Panc1 (cell line): ENCODE measurements around the gene TOGARAM1. TPM values are rescaled to one million over a fixed set of nuclear protein-coding genes. Genes with fewer than 3 reads are reported as not detected.

Experiments used
- ATAC-seq: fragments of 200-7000 bp; cut with Tn5 transposase; 2 replicates; pipeline ENCODE4 v1.9.1; 2020; ENCODE audit warnings: mild to moderate bottlenecking, moderate library complexity
- BruUV-seq: library from RNA; stranded (reverse); fragments of 400-500 nt; replicated peaks from 2 replicates; lab custom pipeline; 2021; lab: Mats Ljungman, UMichigan
- CTCF ChIA-PET: fragments of 300-600 bp; sonication (Branson Sonifier 250); formaldehyde crosslinking; loops from one replicate; lab custom pipeline; 2022; ENCODE audit warnings: antibody characterized with exemption; lab: Charles Lee
- POLR2A ChIA-PET: fragments of 300-600 bp; sonication (Branson Sonifier 250); formaldehyde crosslinking; loops from one replicate; lab custom pipeline; 2022; ENCODE audit warnings: antibody characterized with exemption; lab: Charles Lee
- DNase-seq: peaks from one replicate; pipeline ENCODE4 v3.0.0-alpha.2; 2010; ENCODE audit warnings: low read depth, low spot score
- H3K27ac ChIP-seq: 2 replicates; pipeline ENCODE4 v1.5.1; 2011; ENCODE audit warnings: mild to moderate bottlenecking, low read length, inconsistent platforms
- H3K27me3 ChIP-seq: fragments of 200-500 bp; sonication (Bioruptor generic); 2 replicates; pipeline ENCODE4 v1.6.0; 2014; ENCODE audit warnings: low read length, inconsistent platforms; ENCODE audit not compliant: control insufficient read depth, insufficient read depth
- H3K36me3 ChIP-seq: fragments of 200-500 bp; sonication (Bioruptor generic); 2 replicates; pipeline ENCODE4 v1.5.1; 2014; ENCODE audit warnings: inconsistent platforms, mild to moderate bottlenecking, low read length, moderate library complexity; ENCODE audit not compliant: control insufficient read depth, insufficient read depth
- H3K4me1 ChIP-seq: 2 replicates; pipeline ENCODE4 v1.5.1; 2011; ENCODE audit warnings: inconsistent platforms, mild to moderate bottlenecking, low read length, moderate library complexity; ENCODE audit not compliant: control insufficient read depth, insufficient read depth
- H3K4me3 ChIP-seq, 2 experiments: 2 replicates each; pipeline ENCODE4 v1.5.1; 2011 to 2012; ENCODE audit warnings: low read depth in 2 of 2, low read length in 2 of 2, mild to moderate bottlenecking in 2 of 2, inconsistent platforms in 1 of 2, moderate library complexity in 1 of 2
- H3K9me3 ChIP-seq: fragments of 200-500 bp; sonication (Bioruptor generic); 2 replicates; pipeline ENCODE4 v1.5.1; 2014; ENCODE audit warnings: low read depth, mild to moderate bottlenecking, inconsistent platforms, low read length, moderate library complexity; ENCODE audit not compliant: control insufficient read depth, insufficient read depth
- POLR2AphosphoS5 ChIP-seq: IDR thresholded peaks from 2 replicates; pipeline ENCODE4 v1.6.1; 2012; ENCODE audit warnings: mild to moderate bottlenecking, low read depth, low read length, moderate library complexity
- SIN3A ChIP-seq: IDR thresholded peaks from 2 replicates; pipeline ENCODE4 v1.6.1; 2012; ENCODE audit warnings: low read depth, mild to moderate bottlenecking, low read length, moderate library complexity, borderline replicate concordance; ENCODE audit not compliant: insufficient read depth
- TCF7L2 ChIP-seq: IDR thresholded peaks from 2 replicates; pipeline ENCODE4 v1.6.1; 2011; ENCODE audit warnings: mild to moderate bottlenecking, low read depth, low read length, inconsistent platforms
- in situ Hi-C: cut with HindIII; loops from 2 replicates; pipeline ENCODE4 v1.10.0; 2016; ENCODE audit warnings: low sequenced_read_pairs, low pct_unique_long_range_greater_than_20kb
- intact Hi-C: fragments of 100-400 bp; cut with micrococcal nuclease; formaldehyde crosslinking; loops from one replicate; pipeline ENCODE4 v1.10.0; 2022; ENCODE audit not compliant: unreplicated experiment
- total RNA-seq: library from RNA; stranded (reverse); gene quantifications from one replicate; pipeline ENCODE4 v1.2.1, GENCODE V29; 2021; ENCODE audit not compliant: unreplicated experiment
- TF ChIP-seq, protein P1 (sequence below), 2 experiments: IDR thresholded peaks; 2 replicates each; pipeline ENCODE4 v1.6.1; 2011 to 2012; ENCODE audit warnings: low read depth in 2 of 2, control low read depth in 1 of 2, low read length in 1 of 2, mild to moderate bottlenecking in 1 of 2, moderate library complexity in 1 of 2; ENCODE audit not compliant: insufficient read depth in 1 of 2
- TF ChIP-seq, protein P2 (sequence below): fragments of 450-650 bp; IDR thresholded peaks from 2 replicates; pipeline ENCODE4 v1.5.1; 2017; ENCODE audit warnings: mild to moderate bottlenecking

TOGARAM1 gene
- total RNA-seq, 1 experiment from 2014 or later = 11.6 TPM

- Histone ChIP-seq H3K36me3 (no peaks in the 10 kb centered on the region), H3K27me3 (no peaks in the 10 kb centered on the region), H3K4me1 (no peaks in the 10 kb centered on the region), H3K4me3 (no peak overlapping the region), H3K9me3 (no peaks in the 10 kb centered on the region), H3K27ac (no peak overlapping the region)
- ChIA-PET POLR2A (no interaction called here), CTCF (no interaction called here)
- intact Hi-C loops (no loop called here), in situ Hi-C loops (no loop called here)
- DNase-seq (no peak), ATAC-seq (no peak)
- TF ChIP-seq, protein P1, sequence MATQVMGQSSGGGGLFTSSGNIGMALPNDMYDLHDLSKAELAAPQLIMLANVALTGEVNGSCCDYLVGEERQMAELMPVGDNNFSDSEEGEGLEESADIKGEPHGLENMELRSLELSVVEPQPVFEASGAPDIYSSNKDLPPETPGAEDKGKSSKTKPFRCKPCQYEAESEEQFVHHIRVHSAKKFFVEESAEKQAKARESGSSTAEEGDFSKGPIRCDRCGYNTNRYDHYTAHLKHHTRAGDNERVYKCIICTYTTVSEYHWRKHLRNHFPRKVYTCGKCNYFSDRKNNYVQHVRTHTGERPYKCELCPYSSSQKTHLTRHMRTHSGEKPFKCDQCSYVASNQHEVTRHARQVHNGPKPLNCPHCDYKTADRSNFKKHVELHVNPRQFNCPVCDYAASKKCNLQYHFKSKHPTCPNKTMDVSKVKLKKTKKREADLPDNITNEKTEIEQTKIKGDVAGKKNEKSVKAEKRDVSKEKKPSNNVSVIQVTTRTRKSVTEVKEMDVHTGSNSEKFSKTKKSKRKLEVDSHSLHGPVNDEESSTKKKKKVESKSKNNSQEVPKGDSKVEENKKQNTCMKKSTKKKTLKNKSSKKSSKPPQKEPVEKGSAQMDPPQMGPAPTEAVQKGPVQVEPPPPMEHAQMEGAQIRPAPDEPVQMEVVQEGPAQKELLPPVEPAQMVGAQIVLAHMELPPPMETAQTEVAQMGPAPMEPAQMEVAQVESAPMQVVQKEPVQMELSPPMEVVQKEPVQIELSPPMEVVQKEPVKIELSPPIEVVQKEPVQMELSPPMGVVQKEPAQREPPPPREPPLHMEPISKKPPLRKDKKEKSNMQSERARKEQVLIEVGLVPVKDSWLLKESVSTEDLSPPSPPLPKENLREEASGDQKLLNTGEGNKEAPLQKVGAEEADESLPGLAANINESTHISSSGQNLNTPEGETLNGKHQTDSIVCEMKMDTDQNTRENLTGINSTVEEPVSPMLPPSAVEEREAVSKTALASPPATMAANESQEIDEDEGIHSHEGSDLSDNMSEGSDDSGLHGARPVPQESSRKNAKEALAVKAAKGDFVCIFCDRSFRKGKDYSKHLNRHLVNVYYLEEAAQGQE (IDR thresholded peaks at IDR 0.05; ENCODE audit: insufficient read depth in 1 of 2, low read depth in 2 of 2, low read length in 1 of 2) = no peak
- TF ChIP-seq TCF7L2 (no peak), POLR2AphosphoS5 (no peak), SIN3A (no peak)
- TF ChIP-seq, protein P2, sequence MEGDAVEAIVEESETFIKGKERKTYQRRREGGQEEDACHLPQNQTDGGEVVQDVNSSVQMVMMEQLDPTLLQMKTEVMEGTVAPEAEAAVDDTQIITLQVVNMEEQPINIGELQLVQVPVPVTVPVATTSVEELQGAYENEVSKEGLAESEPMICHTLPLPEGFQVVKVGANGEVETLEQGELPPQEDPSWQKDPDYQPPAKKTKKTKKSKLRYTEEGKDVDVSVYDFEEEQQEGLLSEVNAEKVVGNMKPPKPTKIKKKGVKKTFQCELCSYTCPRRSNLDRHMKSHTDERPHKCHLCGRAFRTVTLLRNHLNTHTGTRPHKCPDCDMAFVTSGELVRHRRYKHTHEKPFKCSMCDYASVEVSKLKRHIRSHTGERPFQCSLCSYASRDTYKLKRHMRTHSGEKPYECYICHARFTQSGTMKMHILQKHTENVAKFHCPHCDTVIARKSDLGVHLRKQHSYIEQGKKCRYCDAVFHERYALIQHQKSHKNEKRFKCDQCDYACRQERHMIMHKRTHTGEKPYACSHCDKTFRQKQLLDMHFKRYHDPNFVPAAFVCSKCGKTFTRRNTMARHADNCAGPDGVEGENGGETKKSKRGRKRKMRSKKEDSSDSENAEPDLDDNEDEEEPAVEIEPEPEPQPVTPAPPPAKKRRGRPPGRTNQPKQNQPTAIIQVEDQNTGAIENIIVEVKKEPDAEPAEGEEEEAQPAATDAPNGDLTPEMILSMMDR = no peak
- no TSS peak for BruUV-seq
These were observed 72.7 kb downstream of the TOGARAM1 start for GRCh38 chr14:45034730-45035129.

DNA sequence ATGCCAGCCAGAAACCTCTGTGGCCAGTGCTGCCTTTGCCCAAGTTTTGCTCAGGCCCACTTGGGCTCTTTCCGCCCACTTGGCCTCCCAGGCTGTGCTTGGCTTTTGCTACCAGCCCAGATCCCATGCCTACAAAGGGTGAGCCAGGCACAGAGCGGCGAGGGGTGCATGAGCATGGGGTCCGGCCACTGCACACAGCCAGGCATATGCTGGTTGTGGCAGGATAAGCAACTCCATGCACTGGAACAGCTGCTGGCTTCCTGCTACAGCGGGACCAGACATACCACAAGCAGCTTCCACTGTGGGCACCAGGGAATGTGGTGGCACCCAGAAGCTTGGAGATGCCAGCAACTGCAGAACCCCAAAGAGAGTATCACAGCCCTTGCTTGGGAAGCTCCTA lies 76.3 kb downstream of the TOGARAM1 start:
- BruUV-seq = no TSS peak
- intact Hi-C loops (no loop called here), in situ Hi-C loops (no loop called here)
- ChIA-PET POLR2A (no interaction called here), CTCF (no interaction called here)
- no peaks in the 10 kb centered on the region for H3K27me3 ChIP-seq
- DNase-seq (no peak), ATAC-seq (no peak)
- H3K9me3 ChIP-seq = no peaks in the 10 kb centered on the region
- no peak overlapping the region for H3K4me3 ChIP-seq
- no peak overlapping the region for H3K27ac ChIP-seq
- H3K36me3 ChIP-seq = no peaks in the 10 kb centered on the region
- no peaks in the 10 kb centered on the region for H3K4me1 ChIP-seq
- TF ChIP-seq POLR2AphosphoS5 = no peak
- TF ChIP-seq, protein P1 (IDR thresholded peaks at IDR 0.05; ENCODE audit: insufficient read depth in 1 of 2, low read depth in 2 of 2, low read length in 1 of 2) = no peak
- TF ChIP-seq TCF7L2 = no peak
- TF ChIP-seq, protein P2 = no peak
- TF ChIP-seq SIN3A = no peak
